HepG2 (cell line): ENCODE results near the gene PPP1CA. TPM values are rescaled to one million over a fixed set of nuclear protein-coding genes. Genes with fewer than 3 reads are reported as not detected.

Experiments
- FOXC1 ChIP-seq: sonication (generic); formaldehyde crosslinking; IDR thresholded peaks from 2 replicates; pipeline ENCODE4 v1.8.0; 2022; ENCODE audit warnings: mild to moderate bottlenecking, missing genetic modification reagents, borderline replicate concordance
- MEF2D ChIP-seq: sonication (generic); formaldehyde crosslinking; IDR thresholded peaks from 2 replicates; pipeline ENCODE4 v1.5.1; 2020; ENCODE audit warnings: mild to moderate bottlenecking, missing genetic modification reagents
- NFRKB ChIP-seq: fragments of 450-650 bp; IDR thresholded peaks from 2 replicates; pipeline ENCODE4 v1.6.1; 2017
- polyA plus RNA-seq, 8 experiments: library from polyadenylated mRNA; depleted of rRNA in 3 of 8; stranded (reverse) in 7 of 8; unstranded in 1 of 8; fragments of >200 nt; fragmentation: Illumina TruSeq in 4 of 8; extraction: Trizol in 4 of 8; gene quantifications; 2 replicates each; pipeline versions ENCODE4 v1.2.1 to v1.2.3, GENCODE V29; 2011 to 2016; ENCODE audit warnings: low read depth in 4 of 8, missing spikeins in 1 of 8, mixed read lengths in 1 of 8; ENCODE audit not compliant: insufficient read depth in 1 of 8
- total RNA-seq, 5 experiments: library from RNA; depleted of rRNA; stranded (reverse); fragments of >200 nt; fragmentation: Illumina TruSeq; extraction: Trizol; gene quantifications; 2 replicates each; pipeline ENCODE4 v1.2.3, GENCODE V29; 2016; ENCODE audit warnings: low read depth in 1 of 5
- TF ChIP-seq, protein P1 (sequence below): sonication (generic); formaldehyde crosslinking; IDR thresholded peaks from 2 replicates; pipeline ENCODE4 v1.5.0; 2020; ENCODE audit warnings: mild to moderate bottlenecking, missing genetic modification reagents, borderline replicate concordance
- TF ChIP-seq, protein P2 (sequence below): IDR thresholded peaks from 2 replicates; pipeline ENCODE4 v1.6.1; 2016; ENCODE audit warnings: missing compliant biosample characterization, missing genetic modification reagents, borderline replicate concordance
- TF ChIP-seq, protein P3 (sequence below): sonication (generic); formaldehyde crosslinking; IDR thresholded peaks from 2 replicates; pipeline ENCODE4 v1.8.0; 2022; ENCODE audit warnings: mild to moderate bottlenecking, missing genetic modification reagents, moderate library complexity
- TF ChIP-seq, protein P4 (sequence below): sonication (generic); formaldehyde crosslinking; IDR thresholded peaks from 2 replicates; pipeline ENCODE4 v1.4.0; 2020; ENCODE audit warnings: missing genetic modification reagents
- TF ChIP-seq, protein P5 (sequence below): IDR thresholded peaks from 2 replicates; pipeline ENCODE4 v1.6.1; 2016; ENCODE audit warnings: control low read depth
- TF ChIP-seq, protein P6 (sequence below): sonication (generic); formaldehyde crosslinking; conservative IDR thresholded peaks from 2 replicates; pipeline ENCODE4 v1.4.0; 2020; ENCODE audit warnings: missing genetic modification reagents

The PPP1CA gene
- total and polyA plus RNA-seq, 2 of the 13 experiments (the other 11 are each of a cell fraction or from before 2014, with no cell fraction given) = 149 to 170 TPM

DNA sequence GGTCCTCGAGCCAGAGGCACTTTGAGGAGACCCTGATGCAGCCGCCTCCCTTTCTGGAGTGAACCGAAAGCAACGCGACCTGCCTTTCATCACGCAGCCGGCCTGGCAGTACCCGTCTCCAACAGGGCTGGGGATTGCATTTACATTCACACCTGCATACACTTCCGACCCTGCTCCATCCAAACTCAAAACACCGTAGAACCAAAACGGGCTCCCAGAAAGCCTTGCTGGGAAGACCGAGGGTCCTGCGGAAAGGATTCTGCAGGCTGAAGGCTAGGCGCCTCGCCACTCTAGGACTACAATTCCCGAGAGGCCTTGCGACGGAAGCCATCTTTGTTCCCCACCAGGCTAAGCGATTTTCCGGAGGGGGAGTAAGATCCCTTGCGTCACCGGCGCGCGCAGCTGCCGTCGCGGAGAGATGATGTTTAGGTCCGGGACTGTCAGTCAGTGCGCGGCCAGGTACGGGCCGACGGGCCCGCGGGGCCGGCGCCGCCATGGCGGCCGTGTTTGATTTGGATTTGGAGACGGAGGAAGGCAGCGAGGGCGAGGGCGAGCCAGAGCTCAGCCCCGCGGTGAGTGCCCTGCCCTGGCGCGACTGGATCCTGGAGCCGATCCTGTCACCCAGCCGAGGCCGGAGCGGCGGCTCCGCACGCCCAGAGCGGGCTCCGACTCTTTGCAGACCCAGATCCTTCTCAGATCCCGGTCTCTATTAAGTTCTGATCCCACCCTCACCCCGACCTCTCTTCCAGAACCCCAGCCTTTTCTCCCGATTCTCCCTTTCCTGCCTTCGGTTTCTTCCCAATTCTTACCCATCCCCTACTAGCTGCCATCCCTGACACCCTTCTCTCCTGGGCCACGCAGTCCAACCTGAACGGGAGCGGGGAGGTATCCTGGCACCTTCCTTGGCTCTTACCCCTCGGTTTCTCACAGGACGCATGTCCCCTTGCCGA, 26.7 kb upstream of the PPP1CA start, which contains the start of gene RPS6KB2 (continued):
- TF ChIP-seq, protein P1, sequence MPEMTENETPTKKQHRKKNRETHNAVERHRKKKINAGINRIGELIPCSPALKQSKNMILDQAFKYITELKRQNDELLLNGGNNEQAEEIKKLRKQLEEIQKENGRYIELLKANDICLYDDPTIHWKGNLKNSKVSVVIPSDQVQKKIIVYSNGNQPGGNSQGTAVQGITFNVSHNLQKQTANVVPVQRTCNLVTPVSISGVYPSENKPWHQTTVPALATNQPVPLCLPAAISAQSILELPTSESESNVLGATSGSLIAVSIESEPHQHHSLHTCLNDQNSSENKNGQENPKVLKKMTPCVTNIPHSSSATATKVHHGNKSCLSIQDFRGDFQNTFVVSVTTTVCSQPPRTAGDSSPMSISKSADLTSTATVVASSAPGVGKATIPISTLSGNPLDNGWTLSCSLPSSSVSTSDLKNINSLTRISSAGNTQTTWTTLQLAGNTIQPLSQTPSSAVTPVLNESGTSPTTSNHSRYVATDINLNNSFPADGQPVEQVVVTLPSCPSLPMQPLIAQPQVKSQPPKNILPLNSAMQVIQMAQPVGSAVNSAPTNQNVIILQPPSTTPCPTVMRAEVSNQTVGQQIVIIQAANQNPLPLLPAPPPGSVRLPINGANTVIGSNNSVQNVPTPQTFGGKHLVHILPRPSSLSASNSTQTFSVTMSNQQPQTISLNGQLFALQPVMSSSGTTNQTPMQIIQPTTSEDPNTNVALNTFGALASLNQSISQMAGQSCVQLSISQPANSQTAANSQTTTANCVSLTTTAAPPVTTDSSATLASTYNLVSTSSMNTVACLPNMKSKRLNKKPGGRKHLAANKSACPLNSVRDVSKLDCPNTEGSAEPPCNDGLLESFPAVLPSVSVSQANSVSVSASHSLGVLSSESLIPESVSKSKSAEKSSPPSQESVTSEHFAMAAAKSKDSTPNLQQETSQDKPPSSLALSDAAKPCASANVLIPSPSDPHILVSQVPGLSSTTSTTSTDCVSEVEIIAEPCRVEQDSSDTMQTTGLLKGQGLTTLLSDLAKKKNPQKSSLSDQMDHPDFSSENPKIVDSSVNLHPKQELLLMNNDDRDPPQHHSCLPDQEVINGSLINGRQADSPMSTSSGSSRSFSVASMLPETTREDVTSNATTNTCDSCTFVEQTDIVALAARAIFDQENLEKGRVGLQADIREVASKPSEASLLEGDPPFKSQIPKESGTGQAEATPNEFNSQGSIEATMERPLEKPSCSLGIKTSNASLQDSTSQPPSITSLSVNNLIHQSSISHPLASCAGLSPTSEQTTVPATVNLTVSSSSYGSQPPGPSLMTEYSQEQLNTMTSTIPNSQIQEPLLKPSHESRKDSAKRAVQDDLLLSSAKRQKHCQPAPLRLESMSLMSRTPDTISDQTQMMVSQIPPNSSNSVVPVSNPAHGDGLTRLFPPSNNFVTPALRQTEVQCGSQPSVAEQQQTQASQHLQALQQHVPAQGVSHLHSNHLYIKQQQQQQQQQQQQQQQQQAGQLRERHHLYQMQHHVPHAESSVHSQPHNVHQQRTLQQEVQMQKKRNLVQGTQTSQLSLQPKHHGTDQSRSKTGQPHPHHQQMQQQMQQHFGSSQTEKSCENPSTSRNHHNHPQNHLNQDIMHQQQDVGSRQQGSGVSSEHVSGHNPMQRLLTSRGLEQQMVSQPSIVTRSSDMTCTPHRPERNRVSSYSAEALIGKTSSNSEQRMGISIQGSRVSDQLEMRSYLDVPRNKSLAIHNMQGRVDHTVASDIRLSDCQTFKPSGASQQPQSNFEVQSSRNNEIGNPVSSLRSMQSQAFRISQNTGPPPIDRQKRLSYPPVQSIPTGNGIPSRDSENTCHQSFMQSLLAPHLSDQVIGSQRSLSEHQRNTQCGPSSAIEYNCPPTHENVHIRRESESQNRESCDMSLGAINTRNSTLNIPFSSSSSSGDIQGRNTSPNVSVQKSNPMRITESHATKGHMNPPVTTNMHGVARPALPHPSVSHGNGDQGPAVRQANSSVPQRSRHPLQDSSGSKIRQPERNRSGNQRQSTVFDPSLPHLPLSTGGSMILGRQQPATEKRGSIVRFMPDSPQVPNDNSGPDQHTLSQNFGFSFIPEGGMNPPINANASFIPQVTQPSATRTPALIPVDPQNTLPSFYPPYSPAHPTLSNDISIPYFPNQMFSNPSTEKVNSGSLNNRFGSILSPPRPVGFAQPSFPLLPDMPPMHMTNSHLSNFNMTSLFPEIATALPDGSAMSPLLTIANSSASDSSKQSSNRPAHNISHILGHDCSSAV (CRISPR knock-in tag) = 0 out of 2 replicates have a peak, but pooled peaks have one; percentile 27
- TF ChIP-seq, protein P2, sequence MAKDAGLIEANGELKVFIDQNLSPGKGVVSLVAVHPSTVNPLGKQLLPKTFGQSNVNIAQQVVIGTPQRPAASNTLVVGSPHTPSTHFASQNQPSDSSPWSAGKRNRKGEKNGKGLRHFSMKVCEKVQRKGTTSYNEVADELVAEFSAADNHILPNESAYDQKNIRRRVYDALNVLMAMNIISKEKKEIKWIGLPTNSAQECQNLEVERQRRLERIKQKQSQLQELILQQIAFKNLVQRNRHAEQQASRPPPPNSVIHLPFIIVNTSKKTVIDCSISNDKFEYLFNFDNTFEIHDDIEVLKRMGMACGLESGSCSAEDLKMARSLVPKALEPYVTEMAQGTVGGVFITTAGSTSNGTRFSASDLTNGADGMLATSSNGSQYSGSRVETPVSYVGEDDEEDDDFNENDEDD (CRISPR knock-in tag) = peak; percentile 65; the same call in 1 of the 2 replicates
- TF ChIP-seq FOXC1 (CRISPR knock-in tag) (0 out of 2 replicates have a peak, but pooled peaks have one; percentile 29), MEF2D (peak; percentile 68; the same call in 1 of the 2 replicates), NFRKB (no peak)
- TF ChIP-seq, protein P3, sequence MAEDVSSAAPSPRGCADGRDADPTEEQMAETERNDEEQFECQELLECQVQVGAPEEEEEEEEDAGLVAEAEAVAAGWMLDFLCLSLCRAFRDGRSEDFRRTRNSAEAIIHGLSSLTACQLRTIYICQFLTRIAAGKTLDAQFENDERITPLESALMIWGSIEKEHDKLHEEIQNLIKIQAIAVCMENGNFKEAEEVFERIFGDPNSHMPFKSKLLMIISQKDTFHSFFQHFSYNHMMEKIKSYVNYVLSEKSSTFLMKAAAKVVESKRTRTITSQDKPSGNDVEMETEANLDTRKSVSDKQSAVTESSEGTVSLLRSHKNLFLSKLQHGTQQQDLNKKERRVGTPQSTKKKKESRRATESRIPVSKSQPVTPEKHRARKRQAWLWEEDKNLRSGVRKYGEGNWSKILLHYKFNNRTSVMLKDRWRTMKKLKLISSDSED (CRISPR knock-in tag) = no peak
- TF ChIP-seq, protein P4, sequence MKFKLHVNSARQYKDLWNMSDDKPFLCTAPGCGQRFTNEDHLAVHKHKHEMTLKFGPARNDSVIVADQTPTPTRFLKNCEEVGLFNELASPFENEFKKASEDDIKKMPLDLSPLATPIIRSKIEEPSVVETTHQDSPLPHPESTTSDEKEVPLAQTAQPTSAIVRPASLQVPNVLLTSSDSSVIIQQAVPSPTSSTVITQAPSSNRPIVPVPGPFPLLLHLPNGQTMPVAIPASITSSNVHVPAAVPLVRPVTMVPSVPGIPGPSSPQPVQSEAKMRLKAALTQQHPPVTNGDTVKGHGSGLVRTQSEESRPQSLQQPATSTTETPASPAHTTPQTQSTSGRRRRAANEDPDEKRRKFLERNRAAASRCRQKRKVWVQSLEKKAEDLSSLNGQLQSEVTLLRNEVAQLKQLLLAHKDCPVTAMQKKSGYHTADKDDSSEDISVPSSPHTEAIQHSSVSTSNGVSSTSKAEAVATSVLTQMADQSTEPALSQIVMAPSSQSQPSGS = peak; percentile 89
- TF ChIP-seq, protein P5, sequence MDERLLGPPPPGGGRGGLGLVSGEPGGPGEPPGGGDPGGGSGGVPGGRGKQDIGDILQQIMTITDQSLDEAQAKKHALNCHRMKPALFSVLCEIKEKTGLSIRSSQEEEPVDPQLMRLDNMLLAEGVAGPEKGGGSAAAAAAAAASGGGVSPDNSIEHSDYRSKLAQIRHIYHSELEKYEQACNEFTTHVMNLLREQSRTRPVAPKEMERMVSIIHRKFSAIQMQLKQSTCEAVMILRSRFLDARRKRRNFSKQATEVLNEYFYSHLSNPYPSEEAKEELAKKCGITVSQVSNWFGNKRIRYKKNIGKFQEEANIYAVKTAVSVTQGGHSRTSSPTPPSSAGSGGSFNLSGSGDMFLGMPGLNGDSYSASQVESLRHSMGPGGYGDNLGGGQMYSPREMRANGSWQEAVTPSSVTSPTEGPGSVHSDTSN (CRISPR knock-in tag) = peak; percentile 79
- TF ChIP-seq, protein P6, sequence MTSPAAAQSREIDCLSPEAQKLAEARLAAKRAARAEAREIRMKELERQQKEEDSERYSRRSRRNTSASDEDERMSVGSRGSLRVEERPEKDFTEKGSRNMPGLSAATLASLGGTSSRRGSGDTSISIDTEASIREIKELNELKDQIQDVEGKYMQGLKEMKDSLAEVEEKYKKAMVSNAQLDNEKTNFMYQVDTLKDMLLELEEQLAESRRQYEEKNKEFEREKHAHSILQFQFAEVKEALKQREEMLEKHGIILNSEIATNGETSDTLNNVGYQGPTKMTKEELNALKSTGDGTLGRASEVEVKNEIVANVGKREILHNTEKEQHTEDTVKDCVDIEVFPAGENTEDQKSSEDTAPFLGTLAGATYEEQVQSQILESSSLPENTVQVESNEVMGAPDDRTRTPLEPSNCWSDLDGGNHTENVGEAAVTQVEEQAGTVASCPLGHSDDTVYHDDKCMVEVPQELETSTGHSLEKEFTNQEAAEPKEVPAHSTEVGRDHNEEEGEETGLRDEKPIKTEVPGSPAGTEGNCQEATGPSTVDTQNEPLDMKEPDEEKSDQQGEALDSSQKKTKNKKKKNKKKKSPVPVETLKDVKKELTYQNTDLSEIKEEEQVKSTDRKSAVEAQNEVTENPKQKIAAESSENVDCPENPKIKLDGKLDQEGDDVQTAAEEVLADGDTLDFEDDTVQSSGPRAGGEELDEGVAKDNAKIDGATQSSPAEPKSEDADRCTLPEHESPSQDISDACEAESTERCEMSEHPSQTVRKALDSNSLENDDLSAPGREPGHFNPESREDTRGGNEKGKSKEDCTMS (CRISPR knock-in tag) = no peak
